Measurements from ENCODE around the gene GRM8. TPM values are rescaled to one million over a fixed set of nuclear protein-coding genes. Genes with fewer than 3 reads are reported as not detected.

Gene GRM8
- total RNA-seq, 1 experiment from 2014 or later, result 2.7 TPM

- DNase-seq (ENCODE audit: low spot score), result no peak
Observed at GRCh38 chr7:127146746-127147536, 105.8 kb downstream of the GRM8 start.

- no peak for DNase-seq (ENCODE audit: low spot score)
Observed at GRCh38 chr7:127137146-127137545, 115.6 kb downstream of the GRM8 start.

- no peak for DNase-seq (ENCODE audit: low spot score)
Observed at GRCh38 chr7:127135871-127136485, 116.8 kb downstream of the GRM8 start.

GRCh38 chr7:127123220-127123619 is 129.5 kb downstream of the GRM8 start:
- DNase-seq (ENCODE audit: low spot score), result no peak

GRCh38 chr7:127119517-127119916 is 133.2 kb downstream of the GRM8 start:
- no peak for DNase-seq (ENCODE audit: low spot score)

GRCh38 chr7:127114742-127115265 is 137.9 kb downstream of the GRM8 start:
- DNase-seq (ENCODE audit: low spot score), result no peak

GRCh38 chr7:127107601-127108007 is 145.1 kb downstream of the GRM8 start:
- peak; percentile 54 for DNase-seq (ENCODE audit: low spot score)

GRCh38 chr7:127093340-127093739 is 159.4 kb downstream of the GRM8 start:
- no peak for DNase-seq (ENCODE audit: low spot score)

GRCh38 chr7:127091620-127092019 is 161.1 kb downstream of the GRM8 start:
- DNase-seq (ENCODE audit: low spot score), result no peak

GRCh38 chr7:127089146-127089545 is 163.6 kb downstream of the GRM8 start:
- DNase-seq (ENCODE audit: low spot score), result no peak

GRCh38 chr7:127081539-127081938 is 171.2 kb downstream of the GRM8 start:
- DNase-seq (ENCODE audit: low spot score), result no peak

GRCh38 chr7:127080576-127080975 is 172.2 kb downstream of the GRM8 start:
- no peak for DNase-seq (ENCODE audit: low spot score)

- no peak for DNase-seq (ENCODE audit: low spot score)
Observed at GRCh38 chr7:127066974-127067373, 185.8 kb downstream of the GRM8 start.

- DNase-seq (ENCODE audit: low spot score), result no peak
Observed at GRCh38 chr7:127059475-127059874, 193.3 kb downstream of the GRM8 start.

- DNase-seq (ENCODE audit: low spot score), result peak; percentile 6
Observed at GRCh38 chr7:127057918-127058317, 194.8 kb downstream of the GRM8 start.

GRCh38 chr7:127056202-127056601 is 196.5 kb downstream of the GRM8 start:
- DNase-seq (ENCODE audit: low spot score), result no peak

GRCh38 chr7:127047521-127047920 is 205.2 kb downstream of the GRM8 start:
- peak; percentile 17 for DNase-seq (ENCODE audit: low spot score)

- DNase-seq (ENCODE audit: low spot score), result no peak
Observed at GRCh38 chr7:127041689-127042452, 210.9 kb downstream of the GRM8 start.

GRCh38 chr7:127040042-127040441 is 212.7 kb downstream of the GRM8 start:
- DNase-seq (ENCODE audit: low spot score), result no peak

GRCh38 chr7:127039541-127039940 is 213.2 kb downstream of the GRM8 start:
- DNase-seq (ENCODE audit: low spot score), result no peak

GRCh38 chr7:127035203-127035849 is 217.4 kb downstream of the GRM8 start:
- no peak for DNase-seq (ENCODE audit: low spot score)

Measured in H4 (cell line).